Cardiac muscle cell (in vitro differentiated cells and primary cell): ENCODE measurements around the gene ABHD14A. TPM values are rescaled to one million over a fixed set of nuclear protein-coding genes. Genes with fewer than 3 reads are reported as not detected.
"Not testable (repeated sequence)": the region's sequence is repeated elsewhere in the genome, so short reads cannot be mapped to it uniquely, and the experiment has no call there.

Experiments
- DNase-seq, 2 donors: peaks; one replicate each; pipeline versions ENCODE4 v3.0.0 to v3.0.0-alpha.2; 2010 to 2017; ENCODE audit warnings: low read depth in 1 of 2, low spot score in 1 of 2
- H3K27ac ChIP-seq: fragments of 200-600 bp; sonication (generic); 2 replicates; pipeline ENCODE4 v1.5.1; 2016
- H3K27me3 ChIP-seq: fragments of 200-600 bp; sonication (generic); 2 replicates; pipeline ENCODE4 v1.6.0; 2016; ENCODE audit warnings: control low read depth
- H3K36me3 ChIP-seq: fragments of 200-600 bp; sonication (generic); 2 replicates; pipeline ENCODE4 v1.5.1; 2016; ENCODE audit warnings: control low read depth
- H3K4me1 ChIP-seq: fragments of 200-600 bp; sonication (generic); 2 replicates; pipeline ENCODE4 v1.8.1; 2017; ENCODE audit warnings: low read depth, mild to moderate bottlenecking, mixed run types
- H3K4me3 ChIP-seq: fragments of 200-600 bp; sonication (generic); 2 replicates; pipeline ENCODE4 v1.5.1; 2016; ENCODE audit warnings: mild to moderate bottlenecking
- H3K9me3 ChIP-seq: fragments of 200-600 bp; sonication (generic); 2 replicates; pipeline ENCODE4 v1.5.1; 2017; ENCODE audit warnings: low read depth, mild to moderate bottlenecking, control low read depth
- polyA plus RNA-seq: library from polyadenylated mRNA; unstranded; fragments of >200 nt; fragmentation: Nextera tagmentation; extraction: Ambion mirVana; gene quantifications from 2 replicates; pipeline ENCODE4 v1.2.1, GENCODE V29; 2016
- total RNA-seq: library from RNA; depleted of rRNA; stranded (reverse); fragments of >200 nt; gene quantifications from 2 replicates; pipeline ENCODE4 v1.2.3, GENCODE V29; 2016
- TF ChIP-seq, protein P1 (sequence below): IDR thresholded peaks from 2 replicates; pipeline ENCODE4 v1.5.1; 2012; ENCODE audit warnings: low read depth, mild to moderate bottlenecking, low read length

ABHD14A gene
- total RNA-seq (56.5 and 105 TPM in 2 replicates), polyA plus RNA-seq (95.9 and 104 TPM in 2 replicates)

DNA sequence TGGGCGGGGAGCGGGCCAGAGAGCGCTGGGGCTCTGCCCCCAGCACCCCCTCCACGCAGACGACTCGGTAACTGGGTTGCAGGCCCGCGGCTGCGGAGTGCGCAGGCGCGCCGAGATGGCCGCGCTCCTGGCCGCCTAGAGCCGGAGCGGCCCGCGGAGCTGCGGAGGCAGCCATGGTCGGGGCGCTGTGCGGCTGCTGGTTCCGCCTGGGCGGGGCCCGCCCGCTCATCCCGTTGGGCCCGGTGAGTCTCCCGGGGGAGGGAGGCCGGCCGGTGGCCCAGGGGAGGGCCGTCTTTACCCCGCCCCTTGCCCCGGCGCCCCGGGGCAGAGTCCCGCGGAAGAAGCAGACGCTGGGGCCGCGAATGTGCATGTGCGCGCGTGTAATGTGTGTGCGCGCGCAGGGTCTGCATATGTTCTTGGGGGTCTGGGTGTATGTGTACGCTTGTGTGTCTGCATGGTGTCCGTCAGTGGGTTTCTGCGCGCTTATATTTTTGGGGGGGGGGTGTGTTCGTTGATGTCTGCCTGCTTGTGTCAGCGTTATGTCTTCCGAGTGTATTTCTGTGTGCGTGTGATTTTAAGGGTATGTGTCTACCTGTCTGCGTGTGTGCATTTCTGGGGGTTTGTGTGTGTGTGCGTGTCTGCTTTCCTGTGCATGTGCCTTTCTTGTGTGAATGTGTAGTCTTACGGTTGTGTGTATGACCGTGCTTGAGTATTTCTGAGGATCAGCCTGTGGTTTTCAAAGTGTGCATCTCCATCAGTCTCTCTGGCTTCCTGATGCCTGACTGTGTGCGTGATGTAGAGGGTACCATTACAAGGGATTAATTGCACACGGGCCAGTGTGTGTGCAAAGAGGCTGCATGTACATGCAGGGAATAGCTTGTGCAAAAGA lies at the start of gene ABHD14A:
Gene ABHD14A (plus strand): TSS at position 102 of the 889 bp plus-strand sequence. CDS start 72 bp downstream, at position 174.
- Histone ChIP-seq H3K9me3 (no peaks in the 10 kb centered on the region), H3K27ac (no peak within 1 kb of the TSS), H3K27me3 (no peaks in the 10 kb centered on the region), H3K4me3 (peak within 1 kb of the TSS; percentile 51), H3K4me1 (peaks cover 21% of the 10 kb centered on the region), H3K36me3 (no peaks in the 10 kb centered on the region)
- peak; percentile 78 to 80 for DNase-seq
- TF ChIP-seq, protein P1, sequence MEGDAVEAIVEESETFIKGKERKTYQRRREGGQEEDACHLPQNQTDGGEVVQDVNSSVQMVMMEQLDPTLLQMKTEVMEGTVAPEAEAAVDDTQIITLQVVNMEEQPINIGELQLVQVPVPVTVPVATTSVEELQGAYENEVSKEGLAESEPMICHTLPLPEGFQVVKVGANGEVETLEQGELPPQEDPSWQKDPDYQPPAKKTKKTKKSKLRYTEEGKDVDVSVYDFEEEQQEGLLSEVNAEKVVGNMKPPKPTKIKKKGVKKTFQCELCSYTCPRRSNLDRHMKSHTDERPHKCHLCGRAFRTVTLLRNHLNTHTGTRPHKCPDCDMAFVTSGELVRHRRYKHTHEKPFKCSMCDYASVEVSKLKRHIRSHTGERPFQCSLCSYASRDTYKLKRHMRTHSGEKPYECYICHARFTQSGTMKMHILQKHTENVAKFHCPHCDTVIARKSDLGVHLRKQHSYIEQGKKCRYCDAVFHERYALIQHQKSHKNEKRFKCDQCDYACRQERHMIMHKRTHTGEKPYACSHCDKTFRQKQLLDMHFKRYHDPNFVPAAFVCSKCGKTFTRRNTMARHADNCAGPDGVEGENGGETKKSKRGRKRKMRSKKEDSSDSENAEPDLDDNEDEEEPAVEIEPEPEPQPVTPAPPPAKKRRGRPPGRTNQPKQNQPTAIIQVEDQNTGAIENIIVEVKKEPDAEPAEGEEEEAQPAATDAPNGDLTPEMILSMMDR = no peak

DNA sequence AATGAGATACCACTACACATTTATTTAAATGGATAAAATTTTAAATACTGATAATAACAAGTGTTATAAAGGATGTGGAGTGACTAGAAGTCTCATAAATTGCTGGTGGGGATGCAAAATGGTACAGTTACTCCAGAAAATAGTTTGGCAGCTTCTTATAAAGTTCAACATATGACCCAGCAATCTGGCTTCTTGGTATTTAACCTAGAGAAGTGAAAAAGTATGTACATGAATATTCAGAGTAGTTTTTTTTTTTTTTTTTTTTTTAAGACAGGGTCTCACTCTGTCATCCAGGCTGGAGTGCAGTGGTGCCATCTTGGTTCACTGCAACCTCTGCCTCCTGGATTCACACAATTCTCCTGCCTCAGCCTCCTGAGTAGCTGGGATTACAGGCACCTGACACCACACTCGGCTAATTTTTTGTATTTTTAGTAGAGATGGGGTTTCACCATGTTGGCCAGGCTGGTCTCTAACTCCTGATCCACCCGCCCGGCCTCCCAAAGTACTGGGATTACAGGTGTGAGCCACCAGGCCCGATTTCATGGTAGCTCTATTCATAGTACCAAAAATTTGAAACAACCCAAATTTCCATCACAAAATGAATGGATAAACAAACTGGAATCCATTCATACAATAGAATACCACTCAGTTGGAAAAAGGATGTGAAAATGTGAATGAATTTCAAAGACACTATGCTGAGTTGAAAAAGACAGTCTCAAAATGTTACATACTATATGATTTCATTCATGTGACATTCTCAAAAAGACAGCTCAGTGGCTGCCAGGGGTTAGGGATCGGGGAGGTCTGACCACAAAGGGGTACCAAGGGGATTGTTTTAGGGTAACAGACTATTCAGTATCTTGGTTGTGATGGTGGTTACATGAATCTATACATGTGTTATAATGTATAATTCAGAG lies 47.5 kb upstream of the ABHD14A start:
- H3K9me3 ChIP-seq = no peaks in the 10 kb centered on the region
- no peak overlapping the region for H3K4me3 ChIP-seq
- no peak for DNase-seq
- H3K4me1 ChIP-seq = no peaks in the 10 kb centered on the region
- H3K27ac ChIP-seq = no peak overlapping the region
- H3K27me3 ChIP-seq = no peaks in the 10 kb centered on the region
- no peaks in the 10 kb centered on the region for H3K36me3 ChIP-seq
- TF ChIP-seq, protein P1 = no peak

DNA sequence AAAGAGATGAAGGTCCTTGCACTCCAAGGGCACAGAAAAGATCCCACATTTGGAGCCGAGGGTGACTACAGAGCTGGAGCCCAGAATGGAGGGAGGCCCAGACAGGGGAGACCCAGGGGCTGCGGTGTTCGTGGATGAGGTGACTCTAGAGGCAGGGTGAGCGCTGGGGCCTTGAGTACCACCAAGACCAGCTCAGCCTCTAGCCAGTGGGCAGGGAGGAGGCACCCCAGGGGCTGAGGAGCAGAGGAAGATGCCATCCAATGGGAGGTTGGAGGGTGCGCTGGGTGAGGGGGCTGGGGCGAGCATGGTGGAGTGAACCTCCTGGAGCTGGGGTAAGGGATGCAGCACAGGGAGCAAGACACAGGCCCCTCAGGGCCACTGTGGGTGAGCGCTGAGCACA lies 46.4 kb upstream of the ABHD14A start:
- Histone ChIP-seq H3K4me1 (no peaks in the 10 kb centered on the region), H3K27ac (no peak overlapping the region), H3K9me3 (no peaks in the 10 kb centered on the region), H3K4me3 (no peak overlapping the region), H3K27me3 (no peaks in the 10 kb centered on the region), H3K36me3 (no peaks in the 10 kb centered on the region)
- TF ChIP-seq, protein P1 = no peak
- DNase-seq = no peak

DNA sequence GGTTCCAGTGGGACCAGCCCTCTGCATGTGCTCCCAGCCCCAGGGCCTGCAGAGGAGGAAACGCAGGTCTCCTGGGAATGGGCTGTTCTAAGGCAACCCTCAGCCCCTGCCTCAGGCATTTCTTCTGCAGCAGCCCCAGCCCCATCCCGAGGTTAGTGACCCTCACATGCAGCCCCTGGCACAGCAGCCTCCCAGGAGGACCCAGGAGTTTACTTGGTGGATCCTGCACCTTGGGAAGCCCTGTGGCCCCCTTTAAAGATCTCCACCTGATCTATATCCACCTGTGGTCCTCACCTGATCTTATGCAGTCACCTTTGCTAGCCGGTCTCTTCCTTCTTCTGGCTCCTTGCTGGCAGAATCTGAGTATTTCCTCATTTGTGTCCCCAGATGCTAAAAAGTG lies 45.9 kb upstream of the ABHD14A start:
- not testable (repeated sequence) for DNase-seq, H3K9me3 ChIP-seq, H3K4me3 ChIP-seq, H3K27me3 ChIP-seq, H3K4me1 ChIP-seq, H3K36me3 ChIP-seq, H3K27ac ChIP-seq

DNA sequence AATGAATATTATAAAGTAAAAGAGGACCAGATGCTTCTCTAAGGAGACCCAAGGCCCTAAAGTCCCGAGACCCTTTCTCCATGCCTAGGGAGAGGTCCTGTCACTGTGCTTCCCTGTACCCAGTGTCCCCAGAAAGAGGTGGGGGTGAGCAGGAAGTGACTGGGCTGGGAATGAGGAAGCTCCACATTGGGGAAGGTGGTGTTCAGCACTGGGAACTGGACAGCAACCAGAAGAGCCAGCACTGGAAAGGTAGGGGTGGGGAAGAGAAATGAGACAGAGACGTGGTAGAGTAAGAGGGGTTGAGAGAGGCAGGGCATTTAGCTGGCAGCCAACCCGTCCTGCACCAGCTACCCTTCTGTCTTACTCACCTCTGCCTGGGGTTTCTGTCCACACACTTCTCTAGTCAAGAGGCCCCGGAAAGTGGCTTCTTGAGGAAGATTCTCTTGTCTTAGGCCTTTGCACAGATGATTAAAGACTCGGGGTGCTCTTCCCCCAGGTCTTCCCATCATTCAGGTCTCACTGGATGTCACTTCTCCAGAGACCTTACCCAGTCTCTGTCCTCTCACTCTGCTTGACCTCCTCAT lies 45.4 kb upstream of the ABHD14A start:
- H3K36me3 ChIP-seq = peaks cover 8% of the 10 kb centered on the region
- no peak overlapping the region for H3K4me3 ChIP-seq
- DNase-seq = peak in 1 of 2 donors; percentile 49
- TF ChIP-seq, protein P1 = no peak
- no peaks in the 10 kb centered on the region for H3K9me3 ChIP-seq
- H3K27me3 ChIP-seq = no peaks in the 10 kb centered on the region
- H3K27ac ChIP-seq = no peak overlapping the region
- no peaks in the 10 kb centered on the region for H3K4me1 ChIP-seq
